GM21367 (cell line): ENCODE data around the gene ZNF765.
"Not testable (repeated sequence)": the region's sequence is repeated elsewhere in the genome, so short reads cannot be mapped to it uniquely, and the experiment has no call there.

Experiments used
- ATAC-seq: cut with Tn5 transposase; IDR thresholded peaks from one replicate; pipeline ENCODE4 v1.9.1; 2021; ENCODE audit not compliant: unreplicated experiment

The ZNF765 gene

GRCh38 chr19:53420520-53421315 is 25.8 kb downstream of the ZNF765 start:
- not testable (repeated sequence) for ATAC-seq

GRCh38 chr19:53422551-53422950 is 27.6 kb downstream of the ZNF765 start:
- ATAC-seq: no peak

DNA sequence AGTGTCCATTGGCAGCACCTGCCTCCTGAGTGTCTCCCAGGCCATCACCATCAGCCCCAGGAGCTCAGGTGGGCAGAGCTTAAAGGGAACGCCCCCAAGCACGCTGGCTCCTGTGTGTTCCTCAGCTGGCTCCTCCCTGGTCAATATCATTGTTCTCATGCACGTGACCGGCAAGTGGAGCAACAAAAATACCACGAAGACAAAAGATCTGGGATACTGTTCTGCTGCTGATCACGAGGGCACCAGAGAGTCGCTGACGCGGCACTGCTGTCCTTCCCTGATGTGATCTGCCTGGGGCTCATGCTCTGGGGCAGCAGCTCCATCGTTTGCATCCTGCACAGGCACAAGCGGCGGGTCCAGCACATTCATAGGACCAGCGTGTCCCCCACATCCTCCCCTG is 28.1 kb downstream of the ZNF765 start:
- not testable (repeated sequence) for ATAC-seq

DNA sequence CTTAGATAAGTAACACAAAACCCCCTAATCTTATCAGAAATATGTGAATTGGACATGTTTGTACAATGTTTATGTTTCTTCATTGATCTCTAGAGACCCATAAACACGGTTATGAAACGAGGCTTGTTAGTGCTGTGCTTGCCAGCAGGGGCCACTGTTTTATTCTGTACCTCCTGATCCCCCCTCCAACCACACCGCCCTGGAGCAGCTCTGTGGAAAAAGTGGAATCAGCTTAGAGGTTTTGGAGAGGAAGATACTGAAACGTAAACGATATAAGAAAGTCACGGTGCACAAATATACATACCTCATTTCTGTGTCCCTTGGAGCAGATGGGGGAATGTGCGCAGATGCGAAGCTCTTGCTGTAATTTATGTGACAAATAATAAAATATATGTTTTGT is 28.7 kb downstream of the ZNF765 start:
- ATAC-seq: not testable (repeated sequence)

- ATAC-seq: no peak
These were observed 30.1 kb downstream of the ZNF765 start for GRCh38 chr19:53424968-53425597.

DNA sequence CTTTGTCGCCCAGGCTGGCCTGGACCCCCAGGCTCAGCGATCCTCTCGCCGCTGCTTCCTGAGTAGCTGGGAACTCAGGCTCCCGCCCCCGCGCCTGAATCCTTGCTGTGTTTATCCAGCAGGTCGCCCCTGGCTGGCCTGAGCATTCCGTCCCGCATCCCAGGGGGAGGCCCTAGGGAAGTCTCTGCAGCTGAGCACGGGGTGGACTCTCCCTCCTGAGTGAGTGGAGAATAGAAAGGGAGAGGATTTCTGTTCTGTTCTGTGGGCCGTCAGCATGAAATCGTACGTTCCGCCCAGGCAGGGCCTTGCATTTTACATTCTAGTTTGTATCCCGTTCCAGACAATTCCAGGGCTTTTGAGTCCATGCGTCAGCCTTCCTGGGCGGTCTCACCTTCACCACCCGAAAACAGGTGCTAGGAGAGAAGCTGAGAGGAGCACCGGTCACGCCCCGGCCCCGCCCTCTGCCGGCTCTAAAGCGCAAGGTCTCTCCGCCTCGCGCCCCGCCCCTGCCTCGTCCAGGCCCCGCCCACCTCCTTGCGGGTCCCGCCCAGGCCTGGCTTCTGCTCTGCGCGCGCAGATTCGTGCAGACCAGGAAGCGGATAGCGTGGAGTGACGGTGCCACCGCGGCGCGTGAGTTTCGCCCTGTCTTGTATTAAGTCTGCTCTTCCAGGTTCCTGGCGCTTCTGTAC is 36.6 kb downstream of the ZNF765 start, which contains the start of gene ZNF761:
TSS of gene ZNF761 (plus strand) at position 586 of the 689 bp plus-strand sequence. CDS start 15,285 bp downstream, outside the sequence.
- peak; percentile 88 for ATAC-seq

- ATAC-seq: peak; percentile 19
These were observed 37.2 kb downstream of the ZNF765 start for GRCh38 chr19:53432088-53432661.

- not testable (repeated sequence) for ATAC-seq
These were observed 48.9 kb downstream of the ZNF765 start for GRCh38 chr19:53443809-53444208.

- not testable (repeated sequence) for ATAC-seq
These were observed 52.2 kb downstream of the ZNF765 start for GRCh38 chr19:53447196-53447595.

- ATAC-seq: no peak
These were observed 60.9 kb downstream of the ZNF765 start for GRCh38 chr19:53455828-53456227.

DNA sequence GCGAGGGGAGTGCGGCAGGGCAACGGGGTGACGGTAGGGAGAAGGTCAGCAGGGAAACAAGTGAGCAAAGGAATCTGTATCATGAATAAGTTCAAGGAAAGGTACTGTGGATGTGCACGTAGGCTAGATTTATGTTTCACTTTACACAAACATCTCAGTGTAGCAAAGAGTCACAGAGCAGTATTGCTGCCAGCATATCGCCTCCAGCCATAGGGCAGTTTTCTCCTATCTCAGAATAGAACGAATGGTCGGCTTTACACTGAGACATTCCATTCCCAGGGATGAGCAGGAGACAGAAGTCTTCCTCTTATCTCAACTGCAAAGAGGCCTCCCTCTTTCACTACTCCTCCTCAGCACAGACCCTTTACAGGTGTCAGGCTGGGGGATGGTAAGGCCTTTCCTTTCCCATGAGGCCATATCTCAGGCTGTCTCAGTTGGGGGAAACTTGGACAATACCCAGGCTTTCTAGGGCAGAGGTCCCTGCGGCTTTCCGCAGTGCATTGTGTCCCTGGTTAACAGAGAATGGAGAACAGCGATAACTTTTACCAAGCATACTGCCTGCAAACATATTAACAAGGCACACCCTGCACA is 65.3 kb downstream of the ZNF765 start:
- not testable (repeated sequence) for ATAC-seq

DNA sequence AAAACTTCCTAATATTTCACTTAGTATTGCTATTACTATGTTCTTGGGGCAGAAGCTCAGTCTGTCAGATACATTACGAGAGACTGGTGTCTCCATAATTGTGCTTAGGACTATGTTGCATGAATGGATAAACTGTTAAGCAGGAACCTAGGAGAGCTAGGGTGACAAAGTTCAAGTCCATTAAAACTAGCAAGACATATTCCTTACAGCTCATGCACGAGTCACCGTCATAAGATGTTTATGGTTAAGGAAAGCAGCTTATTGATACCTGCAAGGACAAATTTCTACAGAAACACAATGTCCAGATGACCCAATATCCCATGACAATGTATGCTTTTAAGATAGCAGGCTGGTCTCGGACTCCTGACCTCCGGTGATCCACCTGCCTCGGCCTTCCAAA is 66.9 kb downstream of the ZNF765 start:
- no peak for ATAC-seq

DNA sequence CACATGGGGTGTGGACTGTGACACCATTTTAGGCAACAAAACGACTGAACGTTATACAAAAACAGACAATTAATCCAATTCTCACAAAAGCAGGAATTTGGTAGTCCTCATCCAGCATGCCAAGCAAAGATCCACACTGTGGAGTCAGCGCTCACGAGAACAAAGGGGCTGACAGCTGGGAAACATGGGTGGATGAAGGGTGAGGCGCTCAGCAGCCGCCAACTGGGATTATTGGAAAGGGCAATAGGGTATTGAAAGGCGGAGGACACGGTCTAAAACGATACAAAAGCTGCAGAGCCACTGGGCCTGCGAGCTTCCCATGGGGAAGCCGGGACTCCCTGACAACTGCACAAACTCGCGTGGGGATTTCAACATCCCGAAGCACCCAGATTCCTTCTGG is 67.9 kb downstream of the ZNF765 start:
- no peak for ATAC-seq

GRCh38 chr19:53463263-53463662 is 68.3 kb downstream of the ZNF765 start:
- no peak for ATAC-seq

DNA sequence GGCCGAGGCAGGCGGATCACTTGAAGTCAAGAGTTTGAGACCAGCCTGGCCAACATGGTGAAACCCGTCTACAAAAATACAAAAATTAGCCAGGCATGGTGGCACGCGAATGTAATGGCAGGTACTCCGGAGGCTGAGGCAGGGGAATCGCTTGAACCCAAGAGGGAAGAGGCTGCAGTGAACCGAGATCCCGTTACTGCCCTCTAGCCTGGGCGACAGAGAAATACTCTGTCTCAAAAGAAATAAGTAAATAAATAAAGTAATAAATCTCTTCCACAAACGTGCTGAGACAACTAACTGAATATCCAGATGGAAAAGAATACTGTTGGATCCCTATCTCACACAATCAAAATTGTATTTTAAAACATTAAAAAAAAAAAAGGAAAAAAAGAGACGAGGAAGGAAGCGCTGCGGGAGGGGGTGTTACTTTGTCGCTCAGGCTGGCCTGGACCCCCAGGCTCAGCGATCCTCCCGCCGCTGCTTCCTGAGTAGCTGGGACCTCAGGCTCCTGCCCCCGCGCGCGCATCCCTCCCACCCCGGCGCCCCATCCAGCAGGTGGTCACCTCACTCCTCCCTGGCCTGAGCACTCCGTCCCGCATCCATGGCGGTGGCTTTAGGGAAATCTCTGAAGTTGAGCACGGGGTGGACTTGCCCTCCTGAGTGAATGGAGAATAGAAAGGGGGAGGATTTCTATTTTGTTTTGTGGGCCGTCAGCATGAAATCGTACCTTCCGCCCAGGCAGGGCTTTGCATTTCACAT is 72.0 kb downstream of the ZNF765 start:
- ATAC-seq: no peak

DNA sequence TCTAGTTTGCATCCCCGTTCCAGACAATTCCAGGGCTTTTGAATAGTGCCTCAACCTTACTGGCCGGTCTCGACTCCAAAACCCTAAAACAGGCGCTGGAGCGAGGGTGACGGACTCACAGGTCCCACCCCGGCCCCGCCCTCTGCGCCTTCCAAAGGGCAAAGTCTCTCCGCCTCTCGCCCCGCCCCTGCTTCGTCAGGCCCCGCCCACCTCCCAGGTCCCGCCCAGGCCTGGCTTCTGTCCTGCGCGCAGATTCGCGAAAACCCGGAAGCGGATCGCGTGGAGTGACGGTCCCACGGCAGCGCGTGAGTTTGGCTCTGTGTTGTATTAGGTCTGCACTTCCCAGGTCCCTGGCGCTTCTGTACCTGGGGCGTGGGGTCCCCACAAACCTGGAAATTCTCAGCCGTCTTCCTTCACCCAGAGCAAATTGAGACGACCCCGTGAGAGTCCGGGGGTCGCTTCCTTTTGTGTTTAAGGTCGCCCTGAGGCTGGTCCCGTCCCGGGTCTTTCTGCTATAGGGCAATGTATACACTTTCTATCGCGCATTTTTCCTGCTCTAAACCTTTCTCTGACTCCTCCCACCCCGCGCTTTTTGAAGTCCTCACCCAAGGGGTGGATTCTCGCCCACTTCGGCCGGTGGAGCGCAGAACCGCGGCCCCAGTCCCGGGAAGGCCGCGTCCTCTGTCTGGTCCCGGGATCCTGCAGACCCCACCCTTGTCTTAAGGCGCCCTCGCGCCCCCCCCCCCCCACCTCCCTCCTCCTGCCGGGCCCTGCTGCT is 72.7 kb downstream of the ZNF765 start, which contains the start of gene ZNF813:
TSS of gene ZNF813 (plus strand) at position 249 of the 778 bp plus-strand sequence. CDS start 16,090 bp downstream, outside the sequence.
- ATAC-seq: peak; percentile 74

DNA sequence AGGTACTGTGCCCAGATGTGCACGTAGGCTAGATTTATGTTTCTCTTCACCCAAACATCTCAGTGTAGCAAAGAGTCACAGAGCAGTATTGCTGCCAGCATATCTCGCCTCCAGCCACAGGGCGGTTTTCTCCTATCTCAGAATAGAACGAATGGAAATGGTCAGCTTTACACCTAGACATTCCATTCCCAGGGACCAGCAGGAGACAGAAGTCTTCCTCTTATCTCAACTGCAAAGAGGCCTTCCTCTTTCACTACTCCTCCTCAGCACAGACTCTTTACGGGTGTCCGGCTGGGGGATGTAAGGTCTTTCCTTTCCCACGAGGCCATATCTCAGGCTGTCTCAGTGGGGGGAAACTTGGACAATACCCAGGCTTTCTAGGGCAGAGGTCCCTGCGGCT is 73.7 kb downstream of the ZNF765 start:
- not testable (repeated sequence) for ATAC-seq

DNA sequence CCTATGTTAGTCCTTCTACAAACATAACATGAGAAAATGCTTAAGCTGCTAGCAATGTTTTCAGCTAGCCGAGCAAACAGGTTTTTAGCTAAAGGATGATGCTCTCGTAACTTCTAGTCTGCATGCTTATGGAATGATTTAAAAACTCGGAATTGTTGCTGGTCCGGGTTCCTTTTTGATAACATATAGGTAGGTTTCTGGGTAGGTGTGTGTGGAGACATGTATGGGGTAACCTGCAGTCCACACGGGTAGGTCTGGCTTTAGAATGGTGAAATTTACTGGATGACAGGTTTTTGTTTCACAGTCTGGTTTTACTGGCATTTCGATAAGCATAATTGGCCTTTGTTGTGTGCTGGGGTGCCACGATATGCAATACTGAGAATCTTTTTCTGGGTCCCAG is 77.0 kb downstream of the ZNF765 start:
- no peak for ATAC-seq

DNA sequence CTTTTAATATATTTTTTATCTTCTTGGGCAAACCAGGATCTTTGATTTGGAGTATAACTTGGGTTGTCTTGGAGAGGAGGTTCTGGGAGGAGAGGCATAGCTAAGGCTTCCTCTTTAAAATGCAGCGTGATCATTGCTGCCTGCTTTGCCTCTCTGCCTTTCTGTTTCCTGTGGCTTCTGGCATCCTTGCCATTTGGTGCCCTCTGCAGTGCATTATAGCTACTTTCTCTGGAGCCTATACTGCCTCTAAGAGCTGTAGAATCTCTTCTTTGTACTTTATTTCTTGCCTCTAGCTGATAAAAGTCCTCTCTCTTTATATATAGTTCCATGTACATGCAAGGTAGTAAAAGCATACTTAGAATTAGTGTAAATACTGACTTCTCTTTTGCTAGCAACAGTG is 79.9 kb downstream of the ZNF765 start:
- not testable (repeated sequence) for ATAC-seq
